ENCODE measurements around the gene PRRC2C.

GRCh38 chr1:171570295-171570694 is 85.0 kb downstream of the PRRC2C start:
- TF ChIP-seq MAX (IDR thresholded peaks at IDR 0.05) (no peak), YY1 (IDR thresholded peaks at IDR 0.05; ENCODE audit: low read depth) (no peak), TAF1 (IDR thresholded peaks at IDR 0.05; ENCODE audit: low read depth) (no peak), RAD21 (IDR thresholded peaks at IDR 0.05; ENCODE audit: low read depth) (no peak), ZBTB7A (IDR thresholded peaks at IDR 0.05; ENCODE audit: low read depth) (no peak), USF1 (IDR thresholded peaks at IDR 0.05) (no peak), REST (IDR thresholded peaks at IDR 0.05; ENCODE audit: low read depth) (no peak), CREB1 (IDR thresholded peaks at IDR 0.05; ENCODE audit: low read depth) (no peak), FOXM1 (IDR thresholded peaks at IDR 0.05; ENCODE audit: borderline replicate concordance, low read depth) (no peak)
